ENCODE data around the gene CACNA2D3.

DNA sequence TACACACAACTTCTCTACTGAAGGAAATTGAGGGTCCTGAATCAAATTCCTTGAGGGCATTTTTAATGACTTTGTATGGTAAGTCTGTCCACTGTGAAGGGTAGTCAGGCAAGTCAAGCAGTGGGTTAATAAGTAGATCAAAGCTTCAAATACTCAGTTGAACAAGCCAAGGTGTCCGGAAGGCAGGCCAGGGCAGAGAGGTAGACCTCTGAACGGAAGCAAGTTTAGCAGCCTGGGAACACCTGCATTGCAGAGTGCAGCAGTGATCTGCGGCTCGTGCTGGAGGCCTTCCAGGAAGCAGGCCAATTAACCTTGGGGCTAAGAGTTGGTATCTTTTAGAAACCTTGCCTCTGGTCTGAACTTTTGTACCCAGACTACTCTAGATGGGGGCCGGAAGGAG, 661.7 kb downstream of the CACNA2D3 start:
- TF ChIP-seq EZH2 (IDR thresholded peaks at IDR 0.05; ENCODE audit: borderline replicate concordance, low read length) = no peak
- TF ChIP-seq, protein P1, sequence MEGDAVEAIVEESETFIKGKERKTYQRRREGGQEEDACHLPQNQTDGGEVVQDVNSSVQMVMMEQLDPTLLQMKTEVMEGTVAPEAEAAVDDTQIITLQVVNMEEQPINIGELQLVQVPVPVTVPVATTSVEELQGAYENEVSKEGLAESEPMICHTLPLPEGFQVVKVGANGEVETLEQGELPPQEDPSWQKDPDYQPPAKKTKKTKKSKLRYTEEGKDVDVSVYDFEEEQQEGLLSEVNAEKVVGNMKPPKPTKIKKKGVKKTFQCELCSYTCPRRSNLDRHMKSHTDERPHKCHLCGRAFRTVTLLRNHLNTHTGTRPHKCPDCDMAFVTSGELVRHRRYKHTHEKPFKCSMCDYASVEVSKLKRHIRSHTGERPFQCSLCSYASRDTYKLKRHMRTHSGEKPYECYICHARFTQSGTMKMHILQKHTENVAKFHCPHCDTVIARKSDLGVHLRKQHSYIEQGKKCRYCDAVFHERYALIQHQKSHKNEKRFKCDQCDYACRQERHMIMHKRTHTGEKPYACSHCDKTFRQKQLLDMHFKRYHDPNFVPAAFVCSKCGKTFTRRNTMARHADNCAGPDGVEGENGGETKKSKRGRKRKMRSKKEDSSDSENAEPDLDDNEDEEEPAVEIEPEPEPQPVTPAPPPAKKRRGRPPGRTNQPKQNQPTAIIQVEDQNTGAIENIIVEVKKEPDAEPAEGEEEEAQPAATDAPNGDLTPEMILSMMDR (conservative IDR thresholded peaks at IDR 0.05 in 1 of 2, IDR thresholded peaks at IDR 0.05 in 1 of 2; ENCODE audit: extremely low read depth in 1 of 2, insufficient read depth in 1 of 2, low read depth in 1 of 2, low read length in 2 of 2) = no peak
